IPS-18a (cell line): Measurements from ENCODE around the gene SLC6A1.

Source experiments
- H3K27ac ChIP-seq: one replicate; pipeline ENCODE4 v1.5.1; 2013; ENCODE audit warnings: low read length
- H3K27me3 ChIP-seq: one replicate; pipeline ENCODE4 v1.6.1; 2013; ENCODE audit warnings: mild to moderate bottlenecking, low read length; ENCODE audit not compliant: control insufficient read depth, insufficient read depth
- H3K36me3 ChIP-seq: one replicate; pipeline ENCODE4 v1.6.1; 2013; ENCODE audit warnings: low read depth, low read length; ENCODE audit not compliant: control insufficient read depth
- H3K4me1 ChIP-seq: one replicate; pipeline ENCODE4 v1.6.1; 2013; ENCODE audit warnings: low read depth, low read length; ENCODE audit not compliant: control insufficient read depth
- H3K4me3 ChIP-seq: one replicate; pipeline ENCODE4 v1.5.1; 2013; ENCODE audit warnings: low read length
- H3K9ac ChIP-seq: one replicate; pipeline ENCODE4 v1.6.1; 2013; ENCODE audit warnings: mild to moderate bottlenecking, low read length, moderate library complexity
- H3K9me3 ChIP-seq: one replicate; pipeline ENCODE4 v1.6.1; 2013; ENCODE audit warnings: low read depth, low read length; ENCODE audit not compliant: control insufficient read depth

Gene SLC6A1

GRCh38 chr3:11009898-11010297 is 17.4 kb downstream of the SLC6A1 start:
- Histone ChIP-seq H3K36me3 (no peaks in the 10 kb centered on the region), H3K27ac (no peak overlapping the region), H3K9ac (no peak overlapping the region), H3K4me1 (no peaks in the 10 kb centered on the region), H3K27me3 (no peaks in the 10 kb centered on the region), H3K9me3 (no peaks in the 10 kb centered on the region), H3K4me3 (no peak overlapping the region)

GRCh38 chr3:11010426-11011165 is 18.0 kb downstream of the SLC6A1 start:
- Histone ChIP-seq H3K4me3 (no peak overlapping the region), H3K27me3 (no peaks in the 10 kb centered on the region), H3K4me1 (no peaks in the 10 kb centered on the region), H3K9ac (no peak overlapping the region), H3K9me3 (no peaks in the 10 kb centered on the region), H3K27ac (no peak overlapping the region), H3K36me3 (no peaks in the 10 kb centered on the region)

GRCh38 chr3:11014253-11014652 is 21.7 kb downstream of the SLC6A1 start:
- no peak overlapping the region for H3K4me3 ChIP-seq
- no peaks in the 10 kb centered on the region for H3K4me1 ChIP-seq
- H3K36me3 ChIP-seq = no peaks in the 10 kb centered on the region
- H3K27ac ChIP-seq = no peak overlapping the region
- H3K27me3 ChIP-seq = no peaks in the 10 kb centered on the region
- H3K9ac ChIP-seq = no peak overlapping the region
- H3K9me3 ChIP-seq = no peaks in the 10 kb centered on the region

DNA sequence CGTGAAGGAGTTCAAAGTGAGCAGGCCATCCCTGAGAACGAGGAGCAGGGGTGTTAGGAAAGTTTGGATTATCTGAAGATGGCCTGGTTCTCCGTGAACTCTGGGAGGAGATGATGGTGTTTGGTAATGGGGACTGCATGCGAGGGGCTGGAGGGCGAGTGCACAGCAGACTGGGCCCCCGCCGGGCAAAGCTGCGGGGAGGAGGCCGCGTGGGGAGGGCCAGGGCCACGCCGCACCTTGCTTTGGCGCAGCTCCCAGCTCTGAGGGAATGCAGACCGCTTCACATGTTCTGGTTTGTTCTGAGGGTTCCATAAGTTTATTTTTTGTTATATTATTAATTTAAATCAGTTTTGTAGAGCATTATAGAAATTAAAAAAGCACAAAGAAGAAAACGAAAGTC is 22.2 kb downstream of the SLC6A1 start:
- no peaks in the 10 kb centered on the region for H3K9me3 ChIP-seq
- H3K27ac ChIP-seq = no peak overlapping the region
- no peak overlapping the region for H3K4me3 ChIP-seq
- H3K9ac ChIP-seq = no peak overlapping the region
- H3K36me3 ChIP-seq = no peaks in the 10 kb centered on the region
- H3K4me1 ChIP-seq = no peaks in the 10 kb centered on the region
- H3K27me3 ChIP-seq = no peaks in the 10 kb centered on the region

GRCh38 chr3:11015369-11015768 is 22.8 kb downstream of the SLC6A1 start:
- H3K27me3 ChIP-seq = no peaks in the 10 kb centered on the region

GRCh38 chr3:11016727-11017126 is 24.2 kb downstream of the SLC6A1 start:
- Histone ChIP-seq H3K27me3 (no peaks in the 10 kb centered on the region), H3K9ac (no peak overlapping the region)

More at GRCh38 chr3:11015369-11015768, 22.8 kb downstream of the SLC6A1 start:
- no peaks in the 10 kb centered on the region for H3K36me3 ChIP-seq
- no peaks in the 10 kb centered on the region for H3K4me1 ChIP-seq
- H3K4me3 ChIP-seq = no peak overlapping the region
- H3K9ac ChIP-seq = no peak overlapping the region
- no peak overlapping the region for H3K27ac ChIP-seq
- no peaks in the 10 kb centered on the region for H3K9me3 ChIP-seq

GRCh38 chr3:11019116-11019819 is 26.7 kb downstream of the SLC6A1 start:
- Histone ChIP-seq H3K9me3 (no peaks in the 10 kb centered on the region), H3K27me3 (no peaks in the 10 kb centered on the region), H3K9ac (no peak overlapping the region), H3K4me1 (no peaks in the 10 kb centered on the region), H3K27ac (no peak overlapping the region), H3K4me3 (no peak overlapping the region), H3K36me3 (no peaks in the 10 kb centered on the region)

More at GRCh38 chr3:11016727-11017126, 24.2 kb downstream of the SLC6A1 start:
- no peaks in the 10 kb centered on the region for H3K4me1 ChIP-seq
- H3K36me3 ChIP-seq = no peaks in the 10 kb centered on the region
- no peak overlapping the region for H3K27ac ChIP-seq
- no peaks in the 10 kb centered on the region for H3K9me3 ChIP-seq
- H3K4me3 ChIP-seq = no peak overlapping the region

DNA sequence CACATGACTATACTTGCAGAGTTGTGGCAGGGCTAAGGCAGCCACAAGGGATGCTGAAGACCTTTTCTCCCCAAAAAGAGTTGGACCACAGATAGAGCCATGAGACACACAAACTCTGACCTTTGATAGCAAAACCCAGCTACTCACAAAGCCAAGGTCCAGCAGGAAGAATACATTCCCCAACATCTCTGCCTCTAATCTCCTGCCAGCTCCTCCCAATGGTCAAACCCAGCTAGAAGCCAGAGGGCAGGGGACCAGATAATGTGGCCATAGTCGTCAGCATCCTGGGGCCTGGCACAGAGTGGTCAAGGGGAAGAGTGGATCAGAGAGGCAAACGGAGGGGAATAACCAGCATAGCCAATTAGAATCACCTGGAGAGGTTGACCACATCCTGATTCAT is 28.2 kb downstream of the SLC6A1 start:
- Histone ChIP-seq H3K36me3 (no peaks in the 10 kb centered on the region), H3K4me1 (no peaks in the 10 kb centered on the region), H3K9ac (no peak overlapping the region), H3K27ac (no peak overlapping the region), H3K4me3 (no peak overlapping the region), H3K9me3 (no peaks in the 10 kb centered on the region), H3K27me3 (no peaks in the 10 kb centered on the region)

DNA sequence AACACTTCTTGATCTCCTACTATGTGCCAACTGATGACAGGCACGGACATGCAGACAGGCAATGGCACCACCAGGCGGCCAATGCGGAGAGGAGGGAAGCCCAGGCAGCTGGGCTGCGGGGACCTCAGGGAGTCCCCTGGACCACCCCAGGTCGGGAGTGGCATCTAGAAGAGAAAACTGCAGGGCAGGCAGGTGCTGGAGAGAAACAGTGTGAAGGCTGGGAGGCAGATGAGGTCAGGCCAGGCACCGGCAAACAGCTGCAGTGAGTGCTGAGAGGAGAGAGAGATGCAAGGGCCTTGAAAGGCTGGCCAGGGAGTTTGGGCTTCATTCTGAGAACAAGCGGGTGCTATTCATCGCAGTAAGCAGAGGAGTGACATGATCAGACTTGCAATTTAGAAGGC is 29.1 kb downstream of the SLC6A1 start:
- Histone ChIP-seq H3K27ac (no peak overlapping the region), H3K36me3 (no peaks in the 10 kb centered on the region), H3K4me1 (no peaks in the 10 kb centered on the region), H3K9me3 (peaks cover 3% of the 10 kb centered on the region), H3K4me3 (no peak overlapping the region), H3K27me3 (no peaks in the 10 kb centered on the region), H3K9ac (no peak overlapping the region)

DNA sequence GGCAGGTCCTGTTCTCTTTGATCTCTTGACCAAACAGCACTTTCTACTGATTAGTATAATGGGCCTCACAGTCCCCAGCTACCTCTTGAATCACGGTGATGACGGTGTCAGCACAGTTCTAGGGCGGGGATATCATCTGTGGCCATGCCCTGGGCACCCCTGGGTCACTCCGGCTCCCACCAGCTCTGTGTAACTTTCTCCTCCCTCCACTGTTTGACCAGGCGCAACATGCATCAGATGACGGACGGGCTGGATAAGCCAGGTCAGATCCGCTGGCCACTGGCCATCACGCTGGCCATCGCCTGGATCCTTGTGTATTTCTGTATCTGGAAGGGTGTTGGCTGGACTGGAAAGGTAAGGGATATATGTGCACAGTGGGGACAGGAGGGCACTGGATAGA is 29.6 kb downstream of the SLC6A1 start:
- Histone ChIP-seq H3K9ac (no peak overlapping the region), H3K27ac (no peak overlapping the region), H3K9me3 (peaks cover 5% of the 10 kb centered on the region), H3K4me3 (no peak overlapping the region), H3K36me3 (no peaks in the 10 kb centered on the region), H3K4me1 (no peaks in the 10 kb centered on the region), H3K27me3 (no peaks in the 10 kb centered on the region)

DNA sequence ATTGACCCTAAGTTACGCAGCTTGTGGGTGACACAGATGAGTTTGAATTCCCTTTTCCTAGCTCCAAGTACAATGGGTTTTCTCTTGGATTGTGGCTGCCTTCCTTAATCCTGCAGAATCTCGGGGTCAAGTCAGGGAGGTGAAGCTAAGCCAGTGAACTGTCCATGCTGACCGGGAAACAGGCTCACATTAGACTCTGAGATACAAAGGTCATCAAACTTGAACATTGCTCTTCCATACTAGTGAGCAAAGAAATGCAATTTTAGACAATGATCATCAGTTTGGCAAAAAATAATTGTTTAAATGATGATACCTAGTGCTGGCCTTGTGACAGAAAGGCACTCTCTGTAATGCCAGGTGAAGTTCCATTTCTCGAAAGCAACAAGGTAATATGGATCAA is 31.6 kb downstream of the SLC6A1 start:
- H3K27ac ChIP-seq = no peak overlapping the region
- no peaks in the 10 kb centered on the region for H3K36me3 ChIP-seq
- H3K9me3 ChIP-seq = peaks cover 5% of the 10 kb centered on the region
- H3K4me3 ChIP-seq = no peak overlapping the region
- no peaks in the 10 kb centered on the region for H3K4me1 ChIP-seq
- H3K27me3 ChIP-seq = no peaks in the 10 kb centered on the region
- H3K9ac ChIP-seq = no peak overlapping the region

GRCh38 chr3:11029948-11030347 is 37.4 kb downstream of the SLC6A1 start:
- no peak overlapping the region for H3K4me3 ChIP-seq
- H3K9me3 ChIP-seq = peaks cover 5% of the 10 kb centered on the region
- no peaks in the 10 kb centered on the region for H3K27me3 ChIP-seq
- H3K4me1 ChIP-seq = no peaks in the 10 kb centered on the region
- no peak overlapping the region for H3K9ac ChIP-seq
- H3K27ac ChIP-seq = no peak overlapping the region
- H3K36me3 ChIP-seq = no peaks in the 10 kb centered on the region
